ENCODE data around the gene UPB1. TPM values are rescaled to one million over a fixed set of nuclear protein-coding genes. Genes with fewer than 3 reads are reported as not detected.
"Not testable (repeated sequence)": the region's sequence is repeated elsewhere in the genome, so short reads cannot be mapped to it uniquely, and the experiment has no call there.

Gene UPB1
- total and polyA plus RNA-seq, 11 donors: 0.24 to 1.9 (median 0.80) TPM

- H3K27me3 ChIP-seq; ATAC-seq; intact Hi-C loops (cut with DNase I); H3K9me3 ChIP-seq: not testable (repeated sequence)
- WGBS, 4 donors: 74 to 89% (median 81%) methylated on average over 10 of the region's 10 CpGs
- Histone ChIP-seq H3K27ac (peak overlapping the region in 10 of 12 donors; percentile 97 to 99 (median 99)), H3K4me3 (peak overlapping the region in 4 of 12 donors; percentile 67 to 100 (median 82)), H3K4me1 (peaks cover 7 to 78% (median 63%) of the 10 kb centered on the region in 12 donors), H3K36me3 (peaks cover 0 to 34% (median 19%) of the 10 kb centered on the region in 9 donors)
- peak in 1 of 5 donors; percentile 14 for DNase-seq
Measured at GRCh38 chr22:24552503-24553286, 57.6 kb downstream of the UPB1 start.

GRCh38 chr22:24553597-24554312 lies 58.6 kb downstream of the UPB1 start:
- DNase-seq (peak; percentile 31 to 71 (median 61)), ATAC-seq (peak in 2 of 4 donors; percentile 1 to 4)
- intact Hi-C loops (cut with DNase I): no loop called here
- Histone ChIP-seq H3K27ac (peak overlapping the region; percentile 88 to 99 (median 98)), H3K27me3 (no peaks in the 10 kb centered on the region), H3K4me1 (peaks cover 7 to 76% (median 64%) of the 10 kb centered on the region in 12 donors), H3K36me3 (peaks cover 0 to 34% (median 22%) of the 10 kb centered on the region in 9 donors), H3K9me3 (no peaks in the 10 kb centered on the region), H3K4me3 (peak overlapping the region; percentile 67 to 100 (median 92))
- TF ChIP-seq POLR2A (IDR thresholded peaks at IDR 0.05): no peak
- no peak for TF ChIP-seq CTCF (IDR thresholded peaks at IDR 0.05)
- WGBS, 4 donors: 21 to 40% (median 35%) methylated on average over 11 to 12 of the region's 12 CpGs

GRCh38 chr22:24554313-24555164 lies 59.4 kb downstream of the UPB1 start, which contains the start of gene GUCD1:
TSS of gene GUCD1 (minus strand) at chr22:24555138. CDS start at chr22:24554991, 147 bp downstream.
- Histone ChIP-seq H3K27ac (peak within 1 kb of the TSS; percentile 91 to 99 (median 98)), H3K36me3 (peaks cover 0 to 37% (median 27%) of the 10 kb centered on the region in 9 donors), H3K27me3 (no peaks in the 10 kb centered on the region), H3K4me3 (peak within 1 kb of the TSS; percentile 67 to 100 (median 92)), H3K9me3 (no peaks in the 10 kb centered on the region), H3K4me1 (peaks cover 7 to 76% (median 63%) of the 10 kb centered on the region in 12 donors)
- intact Hi-C loops (cut with DNase I): no loop called here
- WGBS, 4 donors: 1% methylated on average over 21 to 64 of the region's 64 CpGs
- ATAC-seq: peak in 2 of 4 donors; percentile 2 to 33
- no peak for TF ChIP-seq CTCF (IDR thresholded peaks at IDR 0.05)
- peak in 1 of 2 donors; percentile 96 for TF ChIP-seq POLR2A (IDR thresholded peaks at IDR 0.05)
- DNase-seq: peak in 4 of 5 donors; percentile 31 to 66 (median 35)
